Mesenchymal stem cell (in vitro differentiated cells and primary cell): ENCODE results near the gene NEUROD6. TPM values are rescaled to one million over a fixed set of nuclear protein-coding genes. Genes with fewer than 3 reads are reported as not detected.

Experiments used
- DNase-seq: peaks from one replicate; pipeline ENCODE4 v3.0.0-alpha.2; 2013
- H2AFZ ChIP-seq: one replicate; pipeline ENCODE4 v1.6.1; 2013; ENCODE audit warnings: low read depth, mild to moderate bottlenecking, control low read depth, inconsistent platforms, low read length, moderate library complexity
- H2AK5ac ChIP-seq: 2 replicates; pipeline ENCODE4 v1.6.1; 2013; ENCODE audit warnings: low read length, moderate library complexity, mild to moderate bottlenecking, inconsistent platforms; ENCODE audit not compliant: severe bottlenecking
- H2BK120ac ChIP-seq: one replicate; pipeline ENCODE4 v1.6.1; 2013; ENCODE audit warnings: low read depth, mild to moderate bottlenecking, inconsistent platforms, low read length, moderate library complexity
- H2BK12ac ChIP-seq, 2 experiments: one replicate each; pipeline ENCODE4 v1.6.1; 2013; ENCODE audit warnings: inconsistent platforms in 2 of 2, low read length in 2 of 2, mild to moderate bottlenecking in 2 of 2, moderate library complexity in 2 of 2, control low read depth in 1 of 2
- H2BK15ac ChIP-seq: one replicate; pipeline ENCODE4 v1.6.1; 2013; ENCODE audit warnings: mild to moderate bottlenecking, low read depth, inconsistent platforms; ENCODE audit not compliant: poor library complexity, severe bottlenecking
- H2BK5ac ChIP-seq: 2 replicates; pipeline ENCODE4 v1.6.1; 2013; ENCODE audit warnings: low read depth, mild to moderate bottlenecking, low read length, control low read depth, inconsistent platforms; ENCODE audit not compliant: poor library complexity, severe bottlenecking
- H3K14ac ChIP-seq, 2 experiments: one replicate each; pipeline ENCODE4 v1.6.1; 2013; ENCODE audit warnings: inconsistent platforms in 2 of 2, low read length in 2 of 2, control low read depth in 1 of 2, mild to moderate bottlenecking in 1 of 2, moderate library complexity in 1 of 2
- H3K18ac ChIP-seq, 2 experiments: one replicate each; pipeline ENCODE4 v1.6.1; 2013; ENCODE audit warnings: inconsistent platforms in 2 of 2, low read length in 2 of 2, control low read depth in 1 of 2, low read depth in 1 of 2, mild to moderate bottlenecking in 1 of 2
- H3K23ac ChIP-seq, 2 experiments: one replicate each; pipeline ENCODE4 v1.6.1; 2013; ENCODE audit warnings: inconsistent platforms in 2 of 2, low read length in 2 of 2, mild to moderate bottlenecking in 2 of 2, moderate library complexity in 2 of 2, control low read depth in 1 of 2
- H3K27ac ChIP-seq: 2 replicates; pipeline ENCODE4 v1.5.1; 2013; ENCODE audit warnings: mild to moderate bottlenecking, moderate library complexity, low read length, control low read depth, inconsistent platforms; ENCODE audit not compliant: poor library complexity, severe bottlenecking
- H3K27me3 ChIP-seq, 2 experiments: 2 replicates each; pipeline versions ENCODE4 v1.6.1 to v1.7.0; 2013; ENCODE audit warnings: low read length in 2 of 2, mild to moderate bottlenecking in 2 of 2, moderate library complexity in 2 of 2, control low read depth in 1 of 2, inconsistent platforms in 1 of 2; ENCODE audit not compliant: control insufficient read depth in 1 of 2, insufficient read depth in 1 of 2
- H3K36me3 ChIP-seq, 2 experiments: 2 replicates each; pipeline versions ENCODE4 v1.6.1 to v1.7.0; 2013; ENCODE audit warnings: low read length in 2 of 2, control low read depth in 1 of 2, inconsistent platforms in 1 of 2, low read depth in 1 of 2, mild to moderate bottlenecking in 1 of 2; ENCODE audit not compliant: insufficient read depth in 2 of 2, control insufficient read depth in 1 of 2
- H3K4ac ChIP-seq, 2 experiments: one replicate each; pipeline ENCODE4 v1.6.1; 2013; ENCODE audit warnings: inconsistent platforms in 2 of 2, low read length in 2 of 2, mild to moderate bottlenecking in 2 of 2, moderate library complexity in 2 of 2, control low read depth in 1 of 2, low read depth in 1 of 2
- H3K4me1 ChIP-seq: 2 replicates; pipeline ENCODE4 v1.6.1; 2013; ENCODE audit warnings: low read depth, low read length, control low read depth; ENCODE audit not compliant: control insufficient read depth, insufficient read depth
- H3K4me2 ChIP-seq: 2 replicates; pipeline ENCODE4 v1.6.1; 2013; ENCODE audit warnings: low read length, mild to moderate bottlenecking, inconsistent platforms; ENCODE audit not compliant: poor library complexity, severe bottlenecking
- H3K4me3 ChIP-seq, 2 experiments: 2 replicates each; pipeline versions ENCODE4 v1.5.1 to v1.7.0; 2013; ENCODE audit warnings: low read length in 2 of 2, mild to moderate bottlenecking in 2 of 2, control low read depth in 1 of 2, low read depth in 1 of 2; ENCODE audit not compliant: insufficient read depth in 1 of 2
- H3K79me1 ChIP-seq: replicated peaks from 2 replicates; pipeline ENCODE4 v1.6.1; 2013; ENCODE audit warnings: mild to moderate bottlenecking, control low read depth, low read length, inconsistent platforms; ENCODE audit not compliant: poor library complexity, severe bottlenecking
- H3K9ac ChIP-seq: 2 replicates; pipeline ENCODE4 v1.7.0; 2013; ENCODE audit warnings: mild to moderate bottlenecking, low read length, moderate library complexity
- H3K9me3 ChIP-seq: 2 replicates; pipeline ENCODE4 v1.7.0; 2013; ENCODE audit warnings: mild to moderate bottlenecking, low read length; ENCODE audit not compliant: control insufficient read depth
- H4K8ac ChIP-seq: one replicate; pipeline ENCODE4 v1.6.1; 2013; ENCODE audit warnings: inconsistent platforms, mild to moderate bottlenecking, low read length, moderate library complexity
- H4K91ac ChIP-seq: one replicate; pipeline ENCODE4 v1.6.1; 2013; ENCODE audit warnings: mild to moderate bottlenecking, low read length, inconsistent platforms
- WGBS: methylation state at CpG from one replicate; pipeline ENCODE4 v1.1.7; 2013; ENCODE audit warnings: mixed read lengths; 5-methylcytosine and 5-hydroxymethylcytosine counted together
- small RNA-seq: library from polyadenylated mRNA; stranded (forward); fragments of <200 nt; extraction: miRNeasy Mini kit (QIAGEN cat#:217004); gene quantifications from one replicate; pipeline ENCODE3, GENCODE V24; 2013; ENCODE audit warnings: low read depth

NEUROD6 gene

GRCh38 chr7:31290601-31291000, 49.9 kb downstream of the NEUROD6 start:
- no peak overlapping the region for H4K91ac ChIP-seq
- H3K4me1 ChIP-seq, result no peaks in the 10 kb centered on the region
- no peak for DNase-seq
- no peak overlapping the region for H3K23ac ChIP-seq
- H3K27me3 ChIP-seq, result no peaks in the 10 kb centered on the region
- no peak overlapping the region for H2AFZ ChIP-seq
- H3K9ac ChIP-seq, result no peak overlapping the region
- no peak overlapping the region for H3K14ac ChIP-seq
- no peak overlapping the region for H2BK12ac ChIP-seq
- no peak overlapping the region for H3K27ac ChIP-seq
- no peak overlapping the region for H2AK5ac ChIP-seq
- H2BK5ac ChIP-seq, result no peak overlapping the region
- 33% methylated on average over 1 of the region's 2 CpGs for WGBS
- no peaks in the 10 kb centered on the region for H3K36me3 ChIP-seq
- H4K8ac ChIP-seq, result no peak overlapping the region
- no peaks in the 10 kb centered on the region for H3K79me1 ChIP-seq
- H3K18ac ChIP-seq, result no peak overlapping the region
- no peak overlapping the region for H3K4me3 ChIP-seq
- no peak overlapping the region for H3K4ac ChIP-seq
- H3K9me3 ChIP-seq, result no peaks in the 10 kb centered on the region
- no peak overlapping the region for H3K4me2 ChIP-seq
- H2BK120ac ChIP-seq, result no peak overlapping the region
- H2BK15ac ChIP-seq, result no peak overlapping the region

Small RNA genes lying within 50 kb of the gene (small RNA-seq; reads per million reads assigned to genes)
- not detected for gene AC006380.1
